Breast epithelium (tissue), 4 donors: Measurements from ENCODE around the gene GULP1. TPM values are rescaled to one million over a fixed set of nuclear protein-coding genes. Genes with fewer than 3 reads are reported as not detected.

Experiments used
- DNase-seq, 2 donors: peaks; one replicate each; pipeline ENCODE4 v3.0.0-alpha.2; 2019; ENCODE audit warnings: low spot score in 2 of 2
- H3K27ac ChIP-seq, 2 donors: fragments of 200-600 bp; sonication (generic) in 1 of 2; one replicate each; pipeline ENCODE4 v1.5.1; 2016 to 2019; ENCODE audit warnings: mild to moderate bottlenecking in 1 of 2
- H3K27me3 ChIP-seq, 2 donors: fragments of 200-600 bp; sonication (generic) in 1 of 2; one replicate each; pipeline versions ENCODE4 v1.5.1 to v1.6.0; 2017 to 2019; ENCODE audit warnings: control low read depth in 1 of 2, mild to moderate bottlenecking in 1 of 2
- H3K36me3 ChIP-seq: fragments of 200-600 bp; one replicate; pipeline ENCODE4 v1.5.1; 2019
- H3K4me1 ChIP-seq, 2 donors: fragments of 200-600 bp; sonication (generic); one replicate each; pipeline ENCODE4 v1.5.1; 2016 to 2019; ENCODE audit warnings: control low read depth in 1 of 2
- H3K4me3 ChIP-seq, 3 donors: fragments of 200-600 bp; sonication (generic); 1 replicate in 2 of 3; 2 replicates in 1 of 3; pipeline ENCODE4 v1.5.1; 2016 to 2019; ENCODE audit warnings: mild to moderate bottlenecking in 3 of 3, moderate library complexity in 2 of 3
- H3K9me3 ChIP-seq, 2 donors: fragments of 200-600 bp; sonication (generic) in 1 of 2; one replicate each; pipeline ENCODE4 v1.5.1; 2016 to 2019; ENCODE audit warnings: control low read depth in 1 of 2
- CTCF ChIP-seq, 3 donors: fragments of 450-650 bp; IDR thresholded peaks; one replicate each; pipeline ENCODE4 v1.5.1; 2016 to 2017; ENCODE audit warnings: antibody characterized with exemption in 3 of 3, mild to moderate bottlenecking in 3 of 3, moderate library complexity in 3 of 3
- POLR2A ChIP-seq: fragments of 450-650 bp; IDR thresholded peaks from one replicate; pipeline ENCODE4 v1.6.1; 2016; ENCODE audit warnings: antibody characterized with exemption, mild to moderate bottlenecking, moderate library complexity
- POLR2AphosphoS5 ChIP-seq, 3 donors: sonication (generic); formaldehyde crosslinking; IDR thresholded peaks; one replicate each; pipeline ENCODE4 v1.6.1; 2017; ENCODE audit warnings: antibody characterized with exemption in 3 of 3
- intact Hi-C: fragments of 100-400 bp; cut with DNase I; formaldehyde crosslinking; loops from one replicate; pipeline ENCODE4 v1.15.1; 2023; ENCODE audit warnings: low total_unique reads
- total RNA-seq, 3 donors: library from RNA; depleted of rRNA; stranded (reverse); fragments of >200 nt; gene quantifications; one replicate each; pipeline ENCODE4 v1.1.0, GENCODE V29; 2016

GULP1 gene
- total RNA-seq, 3 donors from 2014 or later: 16.5 to 47.9 (median 43.8) TPM

- no peaks in the 10 kb centered on the region for H3K36me3 ChIP-seq
- no peak for DNase-seq
- intact Hi-C loops: no loop called here
- no peaks in the 10 kb centered on the region for H3K27me3 ChIP-seq
- no peak overlapping the region for H3K27ac ChIP-seq
- no peak for TF ChIP-seq POLR2A
- no peak for TF ChIP-seq POLR2AphosphoS5 (IDR thresholded peaks at IDR 0.05)
- TF ChIP-seq CTCF (IDR thresholded peaks at IDR 0.05): no peak
- H3K9me3 ChIP-seq: peaks cover 3 to 8% of the 10 kb centered on the region in 2 donors
- H3K4me1 ChIP-seq: no peaks in the 10 kb centered on the region
- H3K4me3 ChIP-seq: no peak overlapping the region
These were observed 112.8 kb downstream of the GULP1 start for GRCh38 chr2:188404341-188405004.

- TF ChIP-seq POLR2AphosphoS5 (IDR thresholded peaks at IDR 0.05) (no peak), CTCF (IDR thresholded peaks at IDR 0.05) (no peak), POLR2A (no peak)
- no peaks in the 10 kb centered on the region for H3K36me3 ChIP-seq
- H3K27me3 ChIP-seq: no peaks in the 10 kb centered on the region
- no peak overlapping the region for H3K4me3 ChIP-seq
- no peaks in the 10 kb centered on the region for H3K4me1 ChIP-seq
- peaks cover 3 to 8% of the 10 kb centered on the region in 2 donors for H3K9me3 ChIP-seq
- intact Hi-C loops: no loop called here
- no peak for DNase-seq
- H3K27ac ChIP-seq: no peak overlapping the region
These were observed 114.7 kb downstream of the GULP1 start for GRCh38 chr2:188406414-188406813.

- TF ChIP-seq POLR2AphosphoS5 (IDR thresholded peaks at IDR 0.05) (no peak), POLR2A (no peak), CTCF (IDR thresholded peaks at IDR 0.05) (no peak)
- Histone ChIP-seq H3K9me3 (peaks cover 14 to 21% of the 10 kb centered on the region in 2 donors), H3K4me1 (no peaks in the 10 kb centered on the region), H3K27ac (no peak overlapping the region), H3K36me3 (no peaks in the 10 kb centered on the region), H3K27me3 (no peaks in the 10 kb centered on the region), H3K4me3 (no peak overlapping the region)
- no peak for DNase-seq
- intact Hi-C loops: no loop called here
These were observed 119.0 kb downstream of the GULP1 start for GRCh38 chr2:188410504-188411235.

GRCh38 chr2:188412190-188412589 lies 120.5 kb downstream of the GULP1 start:
- intact Hi-C loops: no loop called here
- no peak for DNase-seq
- no peak overlapping the region for H3K4me3 ChIP-seq
- H3K27me3 ChIP-seq: no peaks in the 10 kb centered on the region
- no peak overlapping the region for H3K27ac ChIP-seq
- TF ChIP-seq CTCF (IDR thresholded peaks at IDR 0.05) (no peak), POLR2A (no peak), POLR2AphosphoS5 (IDR thresholded peaks at IDR 0.05) (no peak)
- H3K4me1 ChIP-seq: no peaks in the 10 kb centered on the region
- H3K36me3 ChIP-seq: no peaks in the 10 kb centered on the region
- peaks cover 11 to 13% of the 10 kb centered on the region in 2 donors for H3K9me3 ChIP-seq

GRCh38 chr2:188414411-188414810 lies 122.7 kb downstream of the GULP1 start:
- DNase-seq: no peak

More at GRCh38 chr2:188414411-188414810, 122.7 kb downstream of the GULP1 start:
- no peaks in the 10 kb centered on the region for H3K27me3 ChIP-seq
- H3K4me3 ChIP-seq: no peak overlapping the region
- H3K4me1 ChIP-seq: no peaks in the 10 kb centered on the region
- H3K27ac ChIP-seq: no peak overlapping the region
- no peaks in the 10 kb centered on the region for H3K36me3 ChIP-seq
- H3K9me3 ChIP-seq: peaks cover 11 to 13% of the 10 kb centered on the region in 2 donors
- intact Hi-C loops: no loop called here
- TF ChIP-seq POLR2A: no peak
